Right ventricle myocardium superior (tissue), 1 donor: Measurements from ENCODE around the gene LPGAT1. TPM values are rescaled to one million over a fixed set of nuclear protein-coding genes. Genes with fewer than 3 reads are reported as not detected.
A peak's percentile ranks its signal among the peaks of the same experiment; 100 is the strongest.
"Not testable (repeated sequence)": the region's sequence is repeated elsewhere in the genome, so short reads cannot be mapped to it uniquely, and the experiment has no call there.

Experiments used
- ATAC-seq: fragments of 200-7000 bp; cut with Tn5 transposase; one replicate; pipeline ENCODE4 v1.9.1; 2020; ENCODE audit warnings: mild to moderate bottlenecking; ENCODE audit not compliant: poor library complexity
- DNase-seq: peaks from one replicate; pipeline ENCODE4 v3.0.0-alpha.2; 2020
- intact Hi-C: fragments of 100-400 bp; cut with DNase I; formaldehyde crosslinking; loops from one replicate; pipeline ENCODE4 v1.11.2; 2022
- long read RNA-seq: library from polyadenylated mRNA; unstranded; transcript quantifications from one replicate; pipeline ENCODE4 v2.0.0, GENCODE V29; 2021
- total RNA-seq: library from RNA; stranded (reverse); fragmentation: NEBNext Ultra II Directional; extraction: Animal tissue kit (Norgen Biotek cat#: 25700); gene quantifications from one replicate; pipeline ENCODE4 v1.2.1, GENCODE V29; 2021
- donor health status: DM: no; HTN: yes; CAD: no; lungs with severe emphysema.

Gene LPGAT1
- total RNA-seq, result 21.4 TPM
- long read RNA-seq, full-length matches to known transcripts, result 2 of 19 reads
- long read RNA-seq, partial matches to known transcripts, result 1 of 19 reads
- long read RNA-seq, other reads (novel, unspliced or antisense), result 16 of 19 reads

- DNase-seq (peak; percentile 89), ATAC-seq (peak; percentile 98)
- intact Hi-C loops, result loop anchor here (2.0 kb wide), 1 partner anchor 132 kb away; no protein-coding TSS in a partner anchor
Measured at GRCh38 chr1:211830328-211831142, at the start of gene LPGAT1. LPGAT1 (minus strand) TSS chr1:211830763; CDS start chr1:211829296, 1,467 bp downstream.

- DNase-seq (no peak), ATAC-seq (no peak)
- intact Hi-C loops, result no loop called here
Measured at GRCh38 chr1:211879475-211879874, 48.9 kb upstream of the LPGAT1 start.

GRCh38 chr1:211876851-211877590, 46.5 kb upstream of the LPGAT1 start:
- ATAC-seq (no peak), DNase-seq (no peak)

GRCh38 chr1:211875541-211875940, 45.0 kb upstream of the LPGAT1 start:
- no peak for DNase-seq
- ATAC-seq, result no peak
- intact Hi-C loops, result no loop called here

More at GRCh38 chr1:211876851-211877590, 46.5 kb upstream of the LPGAT1 start:
- intact Hi-C loops, result no loop called here

GRCh38 chr1:211874521-211875347, 44.2 kb upstream of the LPGAT1 start:
- intact Hi-C loops, result no loop called here
- DNase-seq, result peak; percentile 54
- ATAC-seq, result peak; percentile 74

GRCh38 chr1:211873731-211874130, 43.2 kb upstream of the LPGAT1 start:
- intact Hi-C loops, ATAC-seq, DNase-seq: not testable (repeated sequence)

GRCh38 chr1:211870156-211870555, 39.6 kb upstream of the LPGAT1 start:
- ATAC-seq, result no peak
- intact Hi-C loops, result no loop called here
- DNase-seq, result no peak

- intact Hi-C loops, result no loop called here
- ATAC-seq, result no peak
Measured at GRCh38 chr1:211865180-211865579, 34.6 kb upstream of the LPGAT1 start.

GRCh38 chr1:211859405-211859804, 28.8 kb upstream of the LPGAT1 start:
- intact Hi-C loops, result no loop called here
- ATAC-seq, result no peak
- no peak for DNase-seq

More at GRCh38 chr1:211865180-211865579, 34.6 kb upstream of the LPGAT1 start:
- no peak for DNase-seq

GRCh38 chr1:211851174-211851573, 20.6 kb upstream of the LPGAT1 start:
- ATAC-seq, result no peak
- intact Hi-C loops, result no loop called here
- DNase-seq, result no peak

- intact Hi-C loops, result no loop called here
- no peak for DNase-seq
- ATAC-seq, result no peak
Measured at GRCh38 chr1:211843507-211844298, 13.1 kb upstream of the LPGAT1 start.

GRCh38 chr1:211843018-211843417, 12.5 kb upstream of the LPGAT1 start:
- ATAC-seq (no peak), DNase-seq (no peak)
- intact Hi-C loops, result no loop called here

GRCh38 chr1:211842518-211842917, 12.0 kb upstream of the LPGAT1 start:
- ATAC-seq (no peak), DNase-seq (no peak)
- intact Hi-C loops, result no loop called here

- ATAC-seq, result no peak
- intact Hi-C loops, result no loop called here
Measured at GRCh38 chr1:211839106-211839505, 8.5 kb upstream of the LPGAT1 start.

GRCh38 chr1:211833174-211833820, 2.7 kb upstream of the LPGAT1 start:
- intact Hi-C loops, result no loop called here
- DNase-seq, result no peak
- no peak for ATAC-seq

More at GRCh38 chr1:211839106-211839505, 8.5 kb upstream of the LPGAT1 start:
- no peak for DNase-seq

GRCh38 chr1:211832661-211833060, 2.1 kb upstream of the LPGAT1 start:
- intact Hi-C loops, result no loop called here
- DNase-seq (no peak), ATAC-seq (no peak)

GRCh38 chr1:211831558-211832323, 1.2 kb upstream of the LPGAT1 start:
- DNase-seq, result no peak
- no peak for ATAC-seq
- intact Hi-C loops, result loop anchor here (2.0 kb wide), 1 partner anchor 133 kb away; no protein-coding TSS in a partner anchor
